GM10248 (cell line): Measurements from ENCODE around the gene PTER.

Experiments
- CTCF ChIA-PET: fragments of 300-600 bp; sonication (Branson Sonifier 250); formaldehyde crosslinking; extraction: SDS; loops from one replicate; lab custom pipeline; 2021; ENCODE audit warnings: antibody characterized with exemption; lab: Yijun Ruan, JAX
- POLR2A ChIA-PET: fragments of 350-650 bp; sonication (Branson Sonifier 250); formaldehyde crosslinking; extraction: SDS; loops from one replicate; lab custom pipeline; 2020; ENCODE audit warnings: antibody characterized with exemption; lab: Yijun Ruan, JAX
- DNase-seq: peaks from one replicate; pipeline ENCODE4 v3.0.0; 2012; ENCODE audit errors: extremely low spot score
- CTCF ChIP-seq: IDR thresholded peaks from 2 replicates; pipeline ENCODE4 v1.5.1; 2012; ENCODE audit warnings: mild to moderate bottlenecking, low read depth; ENCODE audit errors: extremely low read depth, missing control alignments, control extremely low read depth

Gene PTER

GRCh38 chr10:16544099-16544498, 107.3 kb downstream of the PTER start:
- DNase-seq, result no peak
- no peak for TF ChIP-seq CTCF
- ChIA-PET CTCF (interaction anchor here (0.7 to 4.1 kb wide), 7 partner anchors 8 to 666 kb away, joined by 3 to 29 read pairs (median 4); no protein-coding TSS in a partner anchor), POLR2A (no interaction called here)

- CTCF ChIA-PET, result interaction anchor here (0.8 to 4.1 kb wide), 19 partner anchors 9 to 667 kb away, joined by 3 to 29 read pairs (median 4); partner anchors contain the start of gene C1QL3
- TF ChIP-seq CTCF, result no peak
- no peak for DNase-seq
- POLR2A ChIA-PET, result no interaction called here
Measured at GRCh38 chr10:16544591-16544990, 107.8 kb downstream of the PTER start.

- CTCF ChIA-PET, result interaction anchor here (0.8 to 4.1 kb wide), 19 partner anchors 10 to 643 kb away, joined by 3 to 29 read pairs (median 4); partner anchors contain the start of gene C1QL3
- DNase-seq, result peak; percentile 52
- POLR2A ChIA-PET, result no interaction called here
- TF ChIP-seq CTCF, result peak; percentile 73
Measured at GRCh38 chr10:16545116-16545736, 108.4 kb downstream of the PTER start.

- POLR2A ChIA-PET, result no interaction called here
- no peak for TF ChIP-seq CTCF
- CTCF ChIA-PET, result interaction anchor here (1.3 to 1.5 kb wide), 2 partner anchors 12 to 28 kb away, joined by 3 to 7 read pairs; partner anchors contain the start of gene C1QL3
- no peak for DNase-seq
Measured at GRCh38 chr10:16547973-16548372, 111.2 kb downstream of the PTER start.

- DNase-seq, result no peak
- ChIA-PET CTCF (interaction anchor here (1.4 to 4.5 kb wide), 4 partner anchors 10 to 14 kb away, joined by 3 to 29 read pairs (median 5); no protein-coding TSS in a partner anchor), POLR2A (no interaction called here)
- no peak for TF ChIP-seq CTCF
Measured at GRCh38 chr10:16559236-16559773, 122.5 kb downstream of the PTER start.

GRCh38 chr10:16562891-16563290, 126.1 kb downstream of the PTER start:
- POLR2A ChIA-PET, result no interaction called here
- TF ChIP-seq CTCF, result no peak
- CTCF ChIA-PET, result no interaction called here
- no peak for DNase-seq
